MM.1S (cell line): ENCODE data around the gene ELF5.

ENCODE experiments used
- CTCF ChIP-seq: fragments of 300-600 bp; sonication (generic); IDR thresholded peaks from 2 replicates; pipeline ENCODE4 v1.5.1; 2016; ENCODE audit warnings: antibody characterized with exemption, low read length, mixed read lengths
- EZH2 ChIP-seq: fragments of 300-600 bp; sonication (generic); optimal IDR thresholded peaks from 2 replicates; pipeline ENCODE3; 2017; ENCODE audit warnings: low read depth, mild to moderate bottlenecking, antibody characterized with exemption, low read length, mixed read lengths

GRCh38 chr11:34433899-34434298 lies 79.7 kb downstream of the ELF5 start:
- no peak for TF ChIP-seq CTCF
- TF ChIP-seq EZH2: no peak
